Hair follicle dermal papilla cell (primary cell): Measurements from ENCODE around the gene RAB37. TPM values are rescaled to one million over a fixed set of nuclear protein-coding genes. Genes with fewer than 3 reads are reported as not detected.

Experiments
- total RNA-seq: library from RNA; depleted of rRNA; stranded (reverse); fragments of >200 nt; gene quantifications from 2 replicates; pipeline ENCODE4 v1.2.3, GENCODE V29; 2012

RAB37 gene, protein sequence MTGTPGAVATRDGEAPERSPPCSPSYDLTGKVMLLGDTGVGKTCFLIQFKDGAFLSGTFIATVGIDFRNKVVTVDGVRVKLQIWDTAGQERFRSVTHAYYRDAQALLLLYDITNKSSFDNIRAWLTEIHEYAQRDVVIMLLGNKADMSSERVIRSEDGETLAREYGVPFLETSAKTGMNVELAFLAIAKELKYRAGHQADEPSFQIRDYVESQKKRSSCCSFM
- total RNA-seq: 0.49 and 0.85 TPM in 2 replicates

DNA sequence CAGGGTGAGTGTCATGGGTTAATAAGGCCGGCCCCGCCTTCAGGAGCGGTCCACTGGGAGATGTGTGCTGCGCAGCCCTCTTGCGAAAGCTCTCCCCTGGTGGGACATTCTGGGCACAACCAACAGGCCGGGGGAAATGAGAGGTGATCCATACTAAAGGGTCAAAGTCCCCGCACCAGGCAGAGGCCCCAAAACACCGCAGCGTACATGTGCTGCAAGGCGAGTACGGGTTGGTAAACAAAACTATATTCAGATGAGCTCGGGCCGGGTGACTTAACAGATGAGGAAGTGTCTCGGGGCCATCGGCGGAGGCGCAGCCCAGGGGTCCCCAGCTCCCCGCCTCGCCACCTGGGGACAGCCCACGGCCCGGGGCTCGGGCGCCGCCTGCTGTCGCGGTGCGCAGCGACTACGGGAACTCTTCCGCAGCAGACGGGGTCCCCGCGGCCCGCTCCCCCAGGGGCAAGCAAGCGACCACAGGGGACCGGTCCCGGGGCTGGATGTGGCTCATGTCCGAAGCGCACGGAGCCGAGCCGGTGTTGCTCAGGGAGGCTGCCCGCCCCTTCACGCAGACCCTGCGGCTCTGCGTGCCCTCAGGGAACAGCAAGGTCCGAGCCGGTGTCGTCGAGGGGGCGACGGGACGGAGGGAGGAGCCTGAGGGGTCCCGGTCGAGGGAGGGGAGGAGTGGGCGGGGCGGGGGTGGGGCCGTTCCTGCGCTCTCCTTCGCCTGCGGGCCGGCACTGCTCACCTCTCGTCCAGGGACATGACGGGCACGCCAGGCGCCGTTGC is at the start of gene RAB37:
RAB37 (plus strand) TSS at position 744 of the 786 bp plus-strand sequence; CDS start at position 761, 17 bp downstream.

DNA sequence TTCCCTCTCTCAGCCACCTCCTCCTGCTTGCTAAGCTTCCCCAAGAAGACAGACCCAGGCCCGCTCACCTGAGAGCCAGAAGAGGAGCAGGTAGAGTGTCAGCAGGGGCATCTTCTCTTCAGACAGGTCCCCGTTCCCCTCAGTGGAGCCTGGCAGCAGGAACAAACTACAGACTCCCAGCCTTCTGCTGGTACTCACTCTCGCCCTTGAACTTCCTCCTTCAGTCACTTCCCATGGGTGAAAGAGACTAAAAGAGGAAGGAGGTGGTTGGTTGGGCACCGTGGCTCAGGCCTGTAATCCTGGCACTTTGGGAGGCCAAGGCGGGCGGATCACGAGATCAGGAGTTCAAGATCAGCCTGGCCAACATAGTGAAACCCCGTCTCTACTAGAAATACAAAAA is 24.3 kb upstream of the RAB37 start, which contains the start of gene CD300LF:
CD300LF (minus strand) TSS at position 168 of the 400 bp plus-strand sequence; CDS start at position 111, 57 bp downstream.

DNA sequence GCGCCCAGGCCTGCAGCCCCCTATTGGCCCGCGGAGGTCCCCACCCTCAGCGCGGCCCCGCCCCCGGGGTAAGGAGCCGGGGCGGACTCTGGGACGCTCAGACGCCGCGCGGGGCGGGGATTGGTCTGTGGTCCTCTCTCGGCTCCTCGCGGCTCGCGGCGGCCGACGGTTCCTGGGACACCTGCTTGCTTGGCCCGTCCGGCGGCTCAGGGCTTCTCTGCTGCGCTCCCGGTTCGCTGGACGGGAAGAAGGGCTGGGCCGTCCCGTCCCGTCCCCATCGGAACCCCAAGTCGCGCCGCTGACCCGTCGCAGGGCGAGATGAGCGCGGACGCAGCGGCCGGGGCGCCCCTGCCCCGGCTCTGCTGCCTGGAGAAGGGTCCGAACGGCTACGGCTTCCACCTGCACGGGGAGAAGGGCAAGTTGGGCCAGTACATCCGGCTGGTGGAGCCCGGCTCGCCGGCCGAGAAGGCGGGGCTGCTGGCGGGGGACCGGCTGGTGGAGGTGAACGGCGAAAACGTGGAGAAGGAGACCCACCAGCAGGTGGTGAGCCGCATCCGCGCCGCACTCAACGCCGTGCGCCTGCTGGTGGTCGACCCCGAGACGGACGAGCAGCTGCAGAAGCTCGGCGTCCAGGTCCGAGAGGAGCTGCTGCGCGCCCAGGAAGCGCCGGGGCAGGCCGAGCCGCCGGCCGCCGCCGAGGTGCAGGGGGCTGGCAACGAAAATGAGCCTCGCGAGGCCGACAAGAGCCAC is 11.6 kb downstream of the RAB37 start, which contains the start of gene NHERF1:
NHERF1 (plus strand) TSS at position 100 of the 750 bp plus-strand sequence; CDS start at position 319, 219 bp downstream.

DNA sequence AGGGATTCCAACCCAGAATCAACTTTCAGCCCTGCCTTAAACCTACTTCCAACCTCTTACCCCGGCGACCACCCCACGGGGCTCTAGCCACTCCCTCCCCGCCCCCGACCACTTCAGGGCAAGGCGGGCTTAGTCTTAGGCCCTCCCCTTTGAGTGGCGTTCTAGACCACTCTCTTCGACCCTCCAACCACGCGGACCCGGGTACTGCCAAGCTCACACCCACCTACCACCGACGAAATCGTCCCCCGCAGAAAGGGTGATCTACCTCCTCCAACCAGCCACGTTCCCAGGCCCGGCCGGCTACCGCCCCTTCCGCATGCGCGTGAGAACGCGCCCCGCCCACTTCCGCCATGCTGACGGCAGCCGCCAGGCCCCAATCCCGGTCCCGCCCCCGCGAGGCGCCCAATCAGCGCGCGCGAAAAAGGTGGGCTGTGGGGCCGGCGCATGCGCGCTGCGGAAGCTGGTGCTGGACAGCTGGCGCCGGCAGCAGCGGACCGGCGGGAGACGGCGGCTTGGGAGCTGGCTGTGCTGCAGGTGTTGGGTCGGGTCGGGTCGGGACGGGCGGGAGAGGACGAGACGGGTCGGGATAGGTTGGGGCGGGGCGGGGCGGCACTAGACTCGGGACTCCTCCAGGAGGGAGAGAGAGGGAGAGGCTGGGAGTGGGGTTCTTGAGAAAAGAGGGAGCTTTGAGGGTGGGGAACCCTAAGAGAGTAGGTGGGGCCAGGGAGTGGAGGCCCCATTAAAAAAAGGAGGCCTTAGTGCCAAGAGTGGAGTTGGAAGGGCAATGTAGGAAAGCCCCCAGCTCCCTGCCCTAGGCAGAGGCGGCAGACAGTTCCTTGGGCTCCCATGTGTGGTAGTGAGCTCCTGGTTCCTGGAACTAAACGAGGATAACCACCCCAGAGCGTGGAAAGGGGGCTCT is 39.2 kb downstream of the RAB37 start, which contains the start of gene NAT9:
NAT9 (minus strand) TSS at position 302 of the 919 bp plus-strand sequence. CDS start 647 bp downstream, outside the sequence.

Other genes with a start within 250 kb of the RAB37 start
- gene CD300LB, start 205.8 kb upstream of the RAB37 start, total RNA-seq: not detected in 2 replicates
- gene CD300C, start 191.1 kb upstream of the RAB37 start, total RNA-seq: not detected in 2 replicates
- gene CD300H, start 169.7 kb upstream of the RAB37 start, total RNA-seq: not detected in 2 replicates
- gene CD300LD, start 145.0 kb upstream of the RAB37 start, total RNA-seq: not detected in 2 replicates
- not detected in 2 replicates for gene CD300E, start 113.5 kb upstream of the RAB37 start, total RNA-seq
- gene CD300LF, start 24.3 kb upstream of the RAB37 start, total RNA-seq: not detected in 2 replicates
- 15.4 and 23.3 TPM in 2 replicates for gene NHERF1, start 11.4 kb downstream of the RAB37 start, total RNA-seq
- 39.3 and 42.5 TPM in 2 replicates for gene NAT9, start 39.1 kb downstream of the RAB37 start, total RNA-seq
- 0.12 and 0.16 TPM in 2 replicates for gene GRIN2C, start 122.6 kb downstream of the RAB37 start, total RNA-seq
- 14.1 and 26.0 TPM in 2 replicates for gene FDXR, start 135.7 kb downstream of the RAB37 start, total RNA-seq
- not detected in 2 replicates for gene FADS6, start 156.4 kb downstream of the RAB37 start, total RNA-seq
- gene USH1G, start 186.0 kb downstream of the RAB37 start, total RNA-seq: not detected in 2 replicates
- gene OTOP2, start 187.0 kb downstream of the RAB37 start, total RNA-seq: not detected in 2 replicates
- not detected in 2 replicates for gene OTOP3, start 198.6 kb downstream of the RAB37 start, total RNA-seq
- 0.16 and 0.61 TPM in 2 replicates for gene HID1, start 235.5 kb downstream of the RAB37 start, total RNA-seq